ENCODE measurements around the gene JUN. TPM values are rescaled to one million over a fixed set of nuclear protein-coding genes. Genes with fewer than 3 reads are reported as not detected.

The JUN gene
- total RNA-seq, 1 experiment from 2014 or later: 14.2 TPM

DNA sequence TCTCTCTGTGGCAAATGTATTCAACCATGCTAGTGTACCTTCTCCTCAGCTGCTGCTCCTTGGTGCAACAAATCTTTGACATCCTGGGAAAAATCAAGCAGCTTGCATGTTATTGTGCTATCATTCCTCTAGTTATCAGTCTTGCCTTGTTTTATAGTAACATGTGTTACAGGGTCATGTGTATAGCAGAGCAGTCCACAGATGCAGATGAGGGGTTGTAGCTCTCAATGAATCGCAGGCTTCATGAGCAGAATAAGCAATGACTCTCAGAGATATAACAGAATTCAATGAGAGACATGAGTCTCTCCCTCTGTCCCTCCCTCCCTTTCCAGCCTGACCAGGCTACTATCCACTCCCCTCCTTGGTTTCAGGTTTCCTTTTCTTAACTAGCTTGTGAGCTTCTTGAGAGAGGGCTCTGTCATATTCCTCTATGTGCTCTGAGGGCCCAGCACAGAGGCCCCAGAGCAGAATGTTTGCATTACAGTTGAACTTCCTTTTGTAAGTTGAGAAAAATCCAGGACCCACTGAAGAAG lies 15.1 kb upstream of the JUN start:
- Histone ChIP-seq H2AK5ac (ENCODE audit: insufficient read length, low read length) (no peak overlapping the region), H3K27me3 (ENCODE audit: insufficient read depth, low read length) (no peaks in the 10 kb centered on the region), H2BK12ac (ENCODE audit: insufficient read length, low read depth, low read length) (no peak overlapping the region), H4K8ac (replicated peaks; ENCODE audit: insufficient read length, low read depth, low read length) (no peak overlapping the region), H3K23ac (ENCODE audit: insufficient read length, low read depth, low read length) (no peak overlapping the region), H3K9me3 (ENCODE audit: control insufficient read depth, low read depth, low read length) (no peaks in the 10 kb centered on the region), H2BK120ac (ENCODE audit: low read depth, low read length, poor library complexity, severe bottlenecking) (no peak overlapping the region), H3K23me2 (ENCODE audit: insufficient read length, low read depth, low read length, poor library complexity, severe bottlenecking) (no peaks in the 10 kb centered on the region), H2BK20ac (ENCODE audit: low read depth, low read length, poor library complexity, severe bottlenecking) (no peak overlapping the region), H2BK15ac (ENCODE audit: low read depth, low read length) (no peak overlapping the region), H4K20me1 (ENCODE audit: control insufficient read depth, insufficient read depth, insufficient read length) (no peaks in the 10 kb centered on the region), H3K56ac (ENCODE audit: insufficient read length, low read depth, low read length) (no peak overlapping the region), H3K4me2 (ENCODE audit: insufficient read depth, insufficient read length, low read length) (no peak overlapping the region), H3K4me1 (ENCODE audit: insufficient read depth, low read length) (no peaks in the 10 kb centered on the region; the same call in 1 of the 2 replicates), H3K14ac (ENCODE audit: insufficient read depth, low read length) (no peak overlapping the region), H3K4ac (ENCODE audit: low read depth, low read length) (no peak overlapping the region), H3K9ac (ENCODE audit: extremely low read depth, insufficient read length, low read length) (no peak overlapping the region), H3K79me1 (ENCODE audit: insufficient read depth, low read depth, low read length, poor library complexity, severe bottlenecking) (no peaks in the 10 kb centered on the region), H3K27ac (ENCODE audit: insufficient read length, low read depth, low read length) (no peak overlapping the region), H4K5ac (ENCODE audit: insufficient read length, low read depth, low read length) (no peak overlapping the region), H3T11ph (ENCODE audit: low read length) (no peak overlapping the region), H4K91ac (ENCODE audit: insufficient read length, low read depth, low read length) (no peak overlapping the region), H2BK5ac (ENCODE audit: insufficient read length, low read length) (no peak overlapping the region), H2AFZ (ENCODE audit: low read length) (no peak overlapping the region), H3K79me2 (ENCODE audit: insufficient read depth, low read length) (no peaks in the 10 kb centered on the region), H3K18ac (ENCODE audit: insufficient read length, low read depth, low read length) (no peak overlapping the region)
- no peak for DNase-seq
- TF ChIP-seq, protein P1, sequence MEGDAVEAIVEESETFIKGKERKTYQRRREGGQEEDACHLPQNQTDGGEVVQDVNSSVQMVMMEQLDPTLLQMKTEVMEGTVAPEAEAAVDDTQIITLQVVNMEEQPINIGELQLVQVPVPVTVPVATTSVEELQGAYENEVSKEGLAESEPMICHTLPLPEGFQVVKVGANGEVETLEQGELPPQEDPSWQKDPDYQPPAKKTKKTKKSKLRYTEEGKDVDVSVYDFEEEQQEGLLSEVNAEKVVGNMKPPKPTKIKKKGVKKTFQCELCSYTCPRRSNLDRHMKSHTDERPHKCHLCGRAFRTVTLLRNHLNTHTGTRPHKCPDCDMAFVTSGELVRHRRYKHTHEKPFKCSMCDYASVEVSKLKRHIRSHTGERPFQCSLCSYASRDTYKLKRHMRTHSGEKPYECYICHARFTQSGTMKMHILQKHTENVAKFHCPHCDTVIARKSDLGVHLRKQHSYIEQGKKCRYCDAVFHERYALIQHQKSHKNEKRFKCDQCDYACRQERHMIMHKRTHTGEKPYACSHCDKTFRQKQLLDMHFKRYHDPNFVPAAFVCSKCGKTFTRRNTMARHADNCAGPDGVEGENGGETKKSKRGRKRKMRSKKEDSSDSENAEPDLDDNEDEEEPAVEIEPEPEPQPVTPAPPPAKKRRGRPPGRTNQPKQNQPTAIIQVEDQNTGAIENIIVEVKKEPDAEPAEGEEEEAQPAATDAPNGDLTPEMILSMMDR (conservative IDR thresholded peaks at IDR 0.05): no peak
- peaks cover 9 to 11% of the 10 kb centered on the region in 2 experiments for H3K4me1 Mint-ChIP-seq
- WGBS (ENCODE audit: extremely low coverage, insufficient read length, low lambda C conversion rate): no CpG with 5 or more reads among the region's 1 CpG
- no peak overlapping the region for H3K4me3 Mint-ChIP-seq
- H3K9me3 Mint-ChIP-seq: no peaks in the 10 kb centered on the region
- H3K27me3 Mint-ChIP-seq (ENCODE audit: low read depth): peaks cover 1% of the 10 kb centered on the region; the same call in 1 of the 2 replicates
- no peak overlapping the region for H3K27ac Mint-ChIP-seq
- H3K36me3 Mint-ChIP-seq (ENCODE audit: insufficient read depth in 1 of 3, low read depth in 3 of 3): no peaks in the 10 kb centered on the region

Data from H9 (cell line).